Spleen (tissue), 7 donors: ENCODE data around the gene N4BP3.

Experiments used
- CTCF ChIP-seq, 11 experiments: fragments of 200-600 bp in 7 of 11; fragments of 450-650 bp in 4 of 11; sonication (generic) in 4 of 11; IDR thresholded peaks in 8 of 11; conservative IDR thresholded peaks in 3 of 11; 1 replicate in 7 of 11; 2 replicates in 4 of 11; pipeline versions ENCODE4 v1.4.0 to v1.8.0; 2016 to 2021; ENCODE audit warnings: antibody characterized with exemption in 11 of 11, inconsistent platforms in 4 of 11, mild to moderate bottlenecking in 1 of 11
- POLR2A ChIP-seq, 3 donors: fragments of 450-650 bp; IDR thresholded peaks; one replicate each; pipeline ENCODE4 v1.5.1; 2017; ENCODE audit warnings: antibody characterized with exemption in 3 of 3, mild to moderate bottlenecking in 1 of 3
- POLR2AphosphoS5 ChIP-seq, 3 donors: sonication (generic); formaldehyde crosslinking; IDR thresholded peaks; one replicate each; pipeline ENCODE4 v1.5.1; 2017; ENCODE audit warnings: antibody characterized with exemption in 3 of 3
- donor health status: DM: no; HTN: no; CAD: no; lungs with moderate emphysema.
- donor health status: DM: no; HTN: no; CAD: no.
- donor health status: DM: no; HTN: no; CAD: no.

- TF ChIP-seq CTCF (IDR thresholded peaks at IDR 0.05 in 8 of 11, conservative IDR thresholded peaks at IDR 0.05 in 3 of 11) (no peak), POLR2A (IDR thresholded peaks at IDR 0.05) (no peak), POLR2AphosphoS5 (IDR thresholded peaks at IDR 0.05) (no peak)
Observed at GRCh38 chr5:178098685-178099084, 14.6 kb upstream of the N4BP3 start.
